ENCODE measurements around the gene C1orf226.

Gene C1orf226

DNA sequence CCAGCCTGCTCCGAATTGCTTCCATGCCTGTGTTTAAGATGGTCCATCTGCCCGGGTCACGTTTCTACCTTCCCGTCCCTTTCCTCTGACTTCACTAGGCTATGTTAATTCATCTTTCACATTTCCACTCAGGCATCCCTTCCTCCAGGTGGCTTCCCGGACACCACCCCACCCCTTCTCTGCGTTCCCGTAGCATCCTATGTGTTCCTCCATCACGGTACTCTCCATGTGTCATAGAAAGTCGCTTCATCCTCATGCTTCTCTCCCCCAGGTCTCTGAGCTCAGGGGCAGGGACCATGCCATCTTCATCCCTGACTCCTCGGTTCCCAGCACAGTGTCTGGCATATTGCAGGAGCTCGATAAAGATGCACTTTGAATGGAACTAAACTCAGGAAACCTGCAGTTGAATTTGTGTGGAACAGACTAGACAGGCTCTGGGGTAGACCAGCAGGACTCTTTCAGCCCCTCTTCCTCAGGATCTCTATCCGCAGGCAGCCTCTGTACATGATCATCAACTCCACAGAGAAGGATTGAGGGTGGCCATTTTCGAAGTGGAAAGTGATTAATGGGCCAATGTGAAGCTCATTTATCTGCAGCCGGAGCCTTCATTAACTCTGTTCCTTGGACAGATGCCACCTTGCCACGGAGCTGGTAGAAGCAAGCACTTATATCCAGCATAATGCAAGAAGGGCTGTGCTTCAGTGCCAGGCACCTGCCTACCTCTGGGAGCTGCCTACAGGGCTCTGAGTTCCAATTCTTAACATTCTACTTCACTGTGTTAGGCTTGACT, 9.1 kb downstream of the C1orf226 start:
- TF ChIP-seq, protein P1, sequence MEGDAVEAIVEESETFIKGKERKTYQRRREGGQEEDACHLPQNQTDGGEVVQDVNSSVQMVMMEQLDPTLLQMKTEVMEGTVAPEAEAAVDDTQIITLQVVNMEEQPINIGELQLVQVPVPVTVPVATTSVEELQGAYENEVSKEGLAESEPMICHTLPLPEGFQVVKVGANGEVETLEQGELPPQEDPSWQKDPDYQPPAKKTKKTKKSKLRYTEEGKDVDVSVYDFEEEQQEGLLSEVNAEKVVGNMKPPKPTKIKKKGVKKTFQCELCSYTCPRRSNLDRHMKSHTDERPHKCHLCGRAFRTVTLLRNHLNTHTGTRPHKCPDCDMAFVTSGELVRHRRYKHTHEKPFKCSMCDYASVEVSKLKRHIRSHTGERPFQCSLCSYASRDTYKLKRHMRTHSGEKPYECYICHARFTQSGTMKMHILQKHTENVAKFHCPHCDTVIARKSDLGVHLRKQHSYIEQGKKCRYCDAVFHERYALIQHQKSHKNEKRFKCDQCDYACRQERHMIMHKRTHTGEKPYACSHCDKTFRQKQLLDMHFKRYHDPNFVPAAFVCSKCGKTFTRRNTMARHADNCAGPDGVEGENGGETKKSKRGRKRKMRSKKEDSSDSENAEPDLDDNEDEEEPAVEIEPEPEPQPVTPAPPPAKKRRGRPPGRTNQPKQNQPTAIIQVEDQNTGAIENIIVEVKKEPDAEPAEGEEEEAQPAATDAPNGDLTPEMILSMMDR (IDR thresholded peaks at IDR 0.05), result no peak

DNA sequence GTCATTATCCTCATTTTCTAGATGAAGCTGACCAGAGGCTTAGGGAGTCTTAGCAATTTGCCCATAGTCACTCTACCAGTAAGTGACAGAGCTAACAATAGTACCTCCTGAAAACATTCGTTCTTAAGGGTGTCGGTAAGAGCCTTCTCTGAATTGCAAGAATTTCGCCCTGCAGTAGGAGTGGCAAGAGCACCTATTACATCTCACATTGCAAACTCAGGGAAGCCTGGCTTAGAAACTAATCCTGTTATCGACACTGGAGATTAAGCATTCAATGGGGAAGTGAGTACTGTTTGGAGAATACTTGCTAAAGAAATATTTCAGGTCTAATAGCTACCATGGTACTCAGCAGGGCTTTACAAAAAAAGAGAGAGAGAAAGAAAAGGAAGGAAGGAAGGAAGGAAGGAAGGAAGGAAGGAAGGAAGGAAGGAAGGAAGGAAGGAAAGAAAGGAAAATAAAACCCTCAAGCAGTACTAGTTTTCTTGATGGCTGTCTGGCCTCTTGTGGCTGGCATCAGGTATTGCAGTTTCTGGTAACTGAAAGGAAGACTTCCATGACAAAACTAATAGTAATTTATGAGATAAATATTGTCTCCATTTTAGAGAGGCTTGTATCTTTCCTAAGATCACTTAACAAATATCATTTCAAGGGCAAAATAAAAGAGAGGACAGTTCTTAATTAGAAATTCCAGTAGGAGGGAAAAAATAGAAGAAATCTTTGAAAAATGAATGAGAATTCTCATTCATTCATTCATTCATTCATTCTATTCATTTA, 10.4 kb downstream of the C1orf226 start:
- TF ChIP-seq, protein P1 (IDR thresholded peaks at IDR 0.05), result peak; percentile 94

DNA sequence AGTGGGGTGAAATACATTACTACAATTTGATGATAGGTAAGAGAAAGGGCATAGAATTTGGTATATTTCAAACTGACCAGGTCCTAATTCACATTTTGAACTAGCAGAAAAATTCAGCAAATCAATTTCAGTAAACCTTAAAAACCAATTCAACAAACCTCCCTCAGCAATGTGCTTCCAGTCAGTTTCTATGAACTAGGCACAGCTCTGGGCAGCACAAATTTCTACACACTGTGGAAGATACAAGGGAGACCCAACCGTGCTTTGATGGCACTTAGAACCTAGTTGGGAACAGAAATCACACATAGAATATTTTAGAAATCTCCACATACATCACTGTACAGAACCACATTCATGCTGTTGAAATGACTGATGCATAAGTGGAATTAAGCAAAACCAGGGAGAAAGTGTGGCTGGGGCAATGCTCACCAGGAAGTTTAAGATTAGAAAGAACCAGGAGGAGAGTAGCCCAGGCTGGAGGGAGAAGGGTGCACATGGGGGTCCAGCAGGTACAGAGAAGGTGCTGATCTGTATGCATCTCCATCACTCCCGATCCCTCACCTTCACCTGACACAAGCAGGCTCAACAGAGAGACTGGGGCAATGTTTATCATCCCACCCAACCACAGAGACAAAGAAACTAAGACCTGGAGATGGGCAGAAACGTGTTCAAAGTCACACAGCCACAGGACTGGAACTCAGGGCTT, 14.8 kb downstream of the C1orf226 start:
- TF ChIP-seq, protein P1 (IDR thresholded peaks at IDR 0.05), result no peak

DNA sequence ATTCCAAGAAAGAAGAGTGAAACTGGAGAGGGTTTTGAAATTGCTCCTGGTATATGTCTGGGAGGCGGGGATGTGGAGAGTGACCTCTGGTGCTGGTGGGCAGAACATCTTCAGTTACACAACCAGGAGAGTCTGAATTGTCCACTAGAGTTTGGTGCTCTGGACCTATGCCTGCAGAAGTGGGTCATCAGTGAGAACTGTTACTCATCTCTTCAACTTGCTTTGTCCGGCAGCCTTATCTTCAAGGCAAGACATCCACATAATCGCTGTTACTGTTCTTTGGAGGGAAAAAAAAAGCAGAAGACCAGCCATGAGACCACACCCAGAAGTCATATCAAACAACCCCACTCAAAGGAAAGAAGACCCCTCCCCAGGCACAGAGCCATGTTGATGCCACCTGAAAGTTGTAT, 15.5 kb downstream of the C1orf226 start:
- TF ChIP-seq, protein P1 (IDR thresholded peaks at IDR 0.05), result no peak

DNA sequence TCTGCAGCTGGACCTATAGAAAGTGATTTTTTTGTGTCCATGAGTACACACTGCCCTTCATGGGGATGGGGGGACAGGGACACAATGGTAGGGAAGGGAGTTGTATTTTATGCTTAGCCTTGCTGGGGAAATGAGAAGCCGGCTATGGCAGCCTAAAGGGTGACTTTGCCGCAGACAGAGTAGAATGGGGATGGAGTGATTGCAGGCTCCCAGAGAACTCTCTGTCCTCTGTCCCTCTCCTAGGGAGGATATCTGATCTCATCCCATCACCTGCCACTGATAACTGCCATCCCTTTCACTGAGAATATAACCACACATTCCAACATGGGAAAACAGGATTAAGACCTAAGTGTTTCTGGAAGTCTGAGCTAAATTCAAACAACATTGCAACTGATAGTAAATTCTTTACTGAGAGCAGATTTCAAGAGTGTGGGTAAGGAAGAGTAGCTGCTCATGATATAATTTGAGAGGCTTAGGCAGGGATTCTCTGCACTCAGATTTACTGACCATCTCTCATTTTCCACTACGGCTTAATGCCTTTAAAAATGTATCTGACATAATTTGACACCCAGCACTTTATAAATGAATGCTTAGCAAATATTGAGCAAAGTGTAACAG, 16.5 kb downstream of the C1orf226 start:
- TF ChIP-seq, protein P1 (IDR thresholded peaks at IDR 0.05), result no peak

DNA sequence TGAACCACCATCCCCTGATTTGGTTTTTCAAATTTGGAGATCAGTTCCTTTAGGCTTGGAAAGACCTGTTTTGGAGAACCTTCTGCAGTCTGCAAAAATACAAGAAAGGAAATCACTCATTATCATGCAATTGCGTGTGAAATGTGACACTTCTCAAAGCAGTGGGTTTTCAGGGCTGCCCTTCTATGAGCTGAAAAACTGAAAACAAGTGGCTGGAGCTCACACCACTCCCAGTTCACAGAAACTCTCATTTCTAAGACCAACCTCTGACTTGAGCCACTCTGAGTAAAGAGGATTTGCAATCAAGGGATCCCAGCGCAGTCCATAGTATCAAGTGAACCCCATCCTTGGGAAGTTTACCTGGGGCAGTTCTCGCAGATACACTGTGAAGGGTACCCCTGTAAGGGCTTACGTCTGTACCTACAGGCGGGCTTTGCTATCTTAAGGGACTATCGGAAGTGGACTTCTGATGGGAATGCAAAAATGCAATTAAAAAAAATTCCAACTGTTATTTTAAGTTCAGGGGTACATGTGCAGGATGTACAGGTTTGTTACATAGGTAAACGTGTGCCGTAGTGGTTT, 17.6 kb downstream of the C1orf226 start:
- TF ChIP-seq, protein P1 (IDR thresholded peaks at IDR 0.05), result no peak

Measured in LNCAP (cell line).